Measurements from ENCODE around the gene SORCS2.
A peak's percentile ranks its signal among the peaks of the same experiment; 100 is the strongest.

DNA sequence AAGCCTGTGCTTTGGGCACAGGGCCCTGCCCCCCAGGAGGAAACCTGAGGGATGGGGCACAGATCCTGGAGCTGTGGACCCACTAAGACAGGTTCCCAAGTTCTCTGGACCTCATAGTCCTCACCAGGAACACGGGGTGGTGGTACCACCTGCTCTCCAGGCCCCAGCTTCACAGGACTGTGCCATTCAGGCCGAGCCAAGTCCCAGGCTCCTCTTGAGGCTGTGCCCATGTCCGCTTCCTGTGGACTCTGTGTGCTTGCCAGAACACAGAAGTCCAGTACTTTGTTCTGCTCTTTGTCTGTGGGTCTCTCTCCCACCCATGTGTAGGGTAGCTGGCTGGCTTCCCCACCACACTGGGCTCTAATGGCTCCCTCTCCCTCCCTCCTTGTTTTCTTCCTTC lies 346.8 kb downstream of the SORCS2 start:
- TF ChIP-seq TAF1 (IDR thresholded peaks at IDR 0.05; ENCODE audit: borderline replicate concordance, insufficient read depth, low read length) (no peak), SIN3A (IDR thresholded peaks at IDR 0.05; ENCODE audit: borderline replicate concordance, insufficient read depth, low read length) (no peak), FOXP2 (optimal IDR thresholded peaks at IDR 0.05; ENCODE audit: borderline replicate concordance, extremely low read depth, extremely low read length, insufficient read depth) (no peak), POLR2AphosphoS5 (IDR thresholded peaks at IDR 0.05; ENCODE audit: low read depth, low read length) (0 out of 2 replicates have a peak, but pooled peaks have one; percentile 34)

Data from PFSK-1 (cell line).